ENCODE measurements around the gene SOX10. TPM values are rescaled to one million over a fixed set of nuclear protein-coding genes. Genes with fewer than 3 reads are reported as not detected.

SOX10 gene
- total RNA-seq, 1 donor from 2014 or later = 0.08 TPM

DNA sequence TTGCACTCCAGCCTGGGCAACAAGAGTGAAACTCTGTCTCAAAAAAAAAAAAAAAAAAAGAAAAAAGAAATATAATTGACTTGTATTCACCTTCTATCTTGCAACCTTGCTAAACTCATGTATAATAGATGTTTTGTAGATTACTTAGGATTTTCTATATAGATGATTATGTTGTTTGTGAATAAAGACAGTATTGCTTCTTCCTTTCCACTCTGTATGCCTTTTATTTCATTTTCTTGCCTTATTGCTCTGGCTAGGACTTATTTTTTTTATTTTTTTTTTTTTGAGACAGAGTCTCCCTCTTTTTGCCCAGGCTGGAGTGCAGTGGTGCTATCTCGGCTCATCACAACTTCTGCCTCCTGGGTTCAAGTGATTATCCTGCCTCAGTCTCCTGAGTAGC lies 29.7 kb upstream of the SOX10 start:
- peaks cover 3% of the 10 kb centered on the region for H3K36me3 Mint-ChIP-seq (ENCODE audit: low read depth, unreplicated experiment)
- TF ChIP-seq, protein P1, sequence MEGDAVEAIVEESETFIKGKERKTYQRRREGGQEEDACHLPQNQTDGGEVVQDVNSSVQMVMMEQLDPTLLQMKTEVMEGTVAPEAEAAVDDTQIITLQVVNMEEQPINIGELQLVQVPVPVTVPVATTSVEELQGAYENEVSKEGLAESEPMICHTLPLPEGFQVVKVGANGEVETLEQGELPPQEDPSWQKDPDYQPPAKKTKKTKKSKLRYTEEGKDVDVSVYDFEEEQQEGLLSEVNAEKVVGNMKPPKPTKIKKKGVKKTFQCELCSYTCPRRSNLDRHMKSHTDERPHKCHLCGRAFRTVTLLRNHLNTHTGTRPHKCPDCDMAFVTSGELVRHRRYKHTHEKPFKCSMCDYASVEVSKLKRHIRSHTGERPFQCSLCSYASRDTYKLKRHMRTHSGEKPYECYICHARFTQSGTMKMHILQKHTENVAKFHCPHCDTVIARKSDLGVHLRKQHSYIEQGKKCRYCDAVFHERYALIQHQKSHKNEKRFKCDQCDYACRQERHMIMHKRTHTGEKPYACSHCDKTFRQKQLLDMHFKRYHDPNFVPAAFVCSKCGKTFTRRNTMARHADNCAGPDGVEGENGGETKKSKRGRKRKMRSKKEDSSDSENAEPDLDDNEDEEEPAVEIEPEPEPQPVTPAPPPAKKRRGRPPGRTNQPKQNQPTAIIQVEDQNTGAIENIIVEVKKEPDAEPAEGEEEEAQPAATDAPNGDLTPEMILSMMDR (IDR thresholded peaks at IDR 0.05; ENCODE audit: unreplicated experiment) = no peak
- H3K27me3 Mint-ChIP-seq (ENCODE audit: unreplicated experiment) = peaks cover 5% of the 10 kb centered on the region
- DNase-seq (ENCODE audit: low spot score) = no peak
- H3K4me1 Mint-ChIP-seq (ENCODE audit: unreplicated experiment) = peaks cover 7% of the 10 kb centered on the region
- H3K27ac Mint-ChIP-seq (ENCODE audit: unreplicated experiment) = no peak overlapping the region
- H3K4me3 Mint-ChIP-seq (ENCODE audit: unreplicated experiment) = no peak overlapping the region
- no peaks in the 10 kb centered on the region for H3K9me3 Mint-ChIP-seq (ENCODE audit: unreplicated experiment)

DNA sequence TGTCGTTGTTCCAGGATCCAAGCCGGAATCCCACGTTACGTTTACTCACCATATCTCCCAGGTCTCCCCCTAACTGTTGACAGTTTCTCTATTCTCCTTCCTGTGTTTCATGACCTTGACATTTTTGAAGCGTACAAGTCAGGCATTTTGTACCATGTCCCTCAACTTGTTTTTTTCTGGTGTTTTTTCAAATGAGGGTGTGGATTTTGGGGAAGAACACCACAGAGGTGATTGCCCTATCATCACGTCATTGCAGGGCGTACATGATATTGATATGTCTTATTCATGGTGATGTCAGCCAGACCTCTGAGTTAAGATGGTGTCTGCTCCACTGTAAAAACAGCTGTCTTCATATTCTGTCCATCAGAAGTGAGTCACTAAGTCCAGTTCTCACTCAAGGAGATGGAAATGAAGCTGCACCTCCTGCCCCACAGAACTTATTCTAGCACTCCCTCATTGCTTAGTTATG lies 28.3 kb upstream of the SOX10 start:
- Mint-ChIP-seq H3K4me3 (ENCODE audit: unreplicated experiment) (no peak overlapping the region), H3K9me3 (ENCODE audit: unreplicated experiment) (no peaks in the 10 kb centered on the region), H3K27ac (ENCODE audit: unreplicated experiment) (no peak overlapping the region), H3K36me3 (ENCODE audit: low read depth, unreplicated experiment) (peaks cover 3% of the 10 kb centered on the region), H3K27me3 (ENCODE audit: unreplicated experiment) (peaks cover 1% of the 10 kb centered on the region), H3K4me1 (ENCODE audit: unreplicated experiment) (peaks cover 7% of the 10 kb centered on the region)
- TF ChIP-seq, protein P1 (IDR thresholded peaks at IDR 0.05; ENCODE audit: unreplicated experiment) = no peak
- DNase-seq (ENCODE audit: low spot score) = no peak

DNA sequence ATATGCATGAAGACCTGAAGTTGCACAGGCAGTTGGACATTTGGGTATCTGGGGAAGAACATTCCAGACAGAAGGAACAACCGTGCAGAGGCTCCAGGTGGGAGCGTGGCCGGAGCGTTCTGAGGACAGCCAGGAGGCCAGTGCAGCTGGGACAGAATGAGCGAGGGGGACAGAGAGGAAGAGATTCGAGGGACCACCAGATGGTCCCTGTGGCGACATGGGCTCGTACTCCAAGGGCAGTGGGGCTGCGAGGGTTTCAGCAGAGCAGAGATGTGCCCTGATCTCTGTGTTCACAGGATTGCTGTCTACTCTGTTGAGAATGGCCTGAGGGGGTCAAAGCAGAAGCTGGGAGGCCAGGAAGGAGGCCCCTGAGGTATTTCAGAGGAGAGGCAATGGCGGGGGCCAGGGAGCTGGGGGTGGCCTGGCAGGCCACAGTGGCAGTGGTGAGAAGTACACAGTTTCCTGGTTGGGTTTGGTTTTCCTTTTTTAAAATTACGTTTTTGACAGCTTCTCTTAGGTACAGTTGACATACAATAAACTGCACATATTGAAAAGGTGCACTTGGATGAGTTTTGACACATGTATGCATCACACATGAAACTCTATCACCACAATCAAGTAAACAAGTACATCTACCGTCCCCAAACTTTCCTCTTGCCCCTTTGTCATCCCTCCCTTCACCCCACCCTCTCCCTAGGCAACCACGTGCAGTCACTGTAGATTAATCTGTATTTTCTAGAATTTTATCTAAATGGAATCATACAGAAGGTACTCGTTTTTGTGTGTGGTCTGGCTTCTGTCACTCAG lies 24.8 kb upstream of the SOX10 start:
- no peaks in the 10 kb centered on the region for H3K9me3 Mint-ChIP-seq (ENCODE audit: unreplicated experiment)
- H3K27ac Mint-ChIP-seq (ENCODE audit: unreplicated experiment) = no peak overlapping the region
- no peak overlapping the region for H3K4me3 Mint-ChIP-seq (ENCODE audit: unreplicated experiment)
- DNase-seq (ENCODE audit: low spot score) = no peak
- TF ChIP-seq, protein P1 (IDR thresholded peaks at IDR 0.05; ENCODE audit: unreplicated experiment) = no peak
- peaks cover 7% of the 10 kb centered on the region for H3K4me1 Mint-ChIP-seq (ENCODE audit: unreplicated experiment)
- H3K27me3 Mint-ChIP-seq (ENCODE audit: unreplicated experiment) = no peaks in the 10 kb centered on the region
- no peaks in the 10 kb centered on the region for H3K36me3 Mint-ChIP-seq (ENCODE audit: low read depth, unreplicated experiment)

DNA sequence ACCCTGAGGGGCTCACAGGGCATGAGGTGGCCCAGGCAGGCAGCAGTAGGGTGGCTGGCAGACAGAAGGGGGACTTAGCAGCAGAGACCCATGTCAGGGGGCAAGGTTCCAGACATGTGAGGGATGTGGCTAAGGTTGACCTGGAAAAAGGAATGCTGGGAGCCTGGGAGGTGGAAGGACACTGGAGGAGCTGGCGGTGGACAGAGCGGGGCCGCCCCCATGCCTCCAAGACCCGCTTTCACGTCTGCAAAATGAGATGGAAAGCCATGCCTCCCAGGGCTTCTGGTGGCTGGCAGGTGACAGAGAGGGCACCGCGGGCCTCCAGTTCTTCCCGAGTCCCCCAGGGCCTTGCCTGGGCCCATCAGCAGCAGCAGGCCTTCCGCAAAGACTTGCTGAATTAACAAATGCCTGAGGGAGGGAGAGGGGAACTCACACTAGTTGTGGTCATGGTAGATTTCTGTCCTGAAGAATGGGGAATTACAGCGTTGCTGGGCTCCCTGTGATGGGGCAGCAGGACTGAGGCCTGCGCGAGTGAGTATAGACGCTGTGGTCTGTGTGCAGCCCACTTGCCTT lies 23.1 kb upstream of the SOX10 start:
- Mint-ChIP-seq H3K27ac (ENCODE audit: unreplicated experiment) (no peak overlapping the region), H3K4me3 (ENCODE audit: unreplicated experiment) (no peak overlapping the region), H3K4me1 (ENCODE audit: unreplicated experiment) (peaks cover under 1% of the 10 kb centered on the region), H3K27me3 (ENCODE audit: unreplicated experiment) (no peaks in the 10 kb centered on the region), H3K36me3 (ENCODE audit: low read depth, unreplicated experiment) (no peaks in the 10 kb centered on the region), H3K9me3 (ENCODE audit: unreplicated experiment) (no peaks in the 10 kb centered on the region)
- TF ChIP-seq, protein P1 (IDR thresholded peaks at IDR 0.05; ENCODE audit: unreplicated experiment) = no peak
- no peak for DNase-seq (ENCODE audit: low spot score)

DNA sequence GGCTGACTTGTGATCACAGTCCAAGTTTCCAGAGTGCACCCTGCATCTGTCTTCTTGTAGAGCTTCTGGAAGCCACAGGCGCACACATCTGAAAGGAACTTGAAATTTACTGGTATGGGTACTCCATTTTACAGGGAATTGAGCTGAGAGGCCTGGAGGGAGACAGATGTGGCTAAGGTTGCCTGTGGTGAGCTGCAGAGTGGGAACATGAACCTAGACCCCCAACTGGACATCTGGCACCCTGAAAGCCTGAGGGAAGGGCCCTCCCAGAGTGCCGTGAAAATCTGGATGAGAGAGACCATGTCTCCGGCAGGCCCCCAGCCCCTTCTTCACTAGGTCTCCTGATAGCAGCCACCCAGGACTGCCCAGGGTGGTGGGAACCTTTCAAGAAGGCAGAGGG lies 22.6 kb upstream of the SOX10 start:
- no peaks in the 10 kb centered on the region for H3K27me3 Mint-ChIP-seq (ENCODE audit: unreplicated experiment)
- no peak overlapping the region for H3K27ac Mint-ChIP-seq (ENCODE audit: unreplicated experiment)
- H3K4me1 Mint-ChIP-seq (ENCODE audit: unreplicated experiment) = no peaks in the 10 kb centered on the region
- H3K36me3 Mint-ChIP-seq (ENCODE audit: low read depth, unreplicated experiment) = no peaks in the 10 kb centered on the region
- no peak for DNase-seq (ENCODE audit: low spot score)
- H3K4me3 Mint-ChIP-seq (ENCODE audit: unreplicated experiment) = no peak overlapping the region
- TF ChIP-seq, protein P1 (IDR thresholded peaks at IDR 0.05; ENCODE audit: unreplicated experiment) = no peak
- no peaks in the 10 kb centered on the region for H3K9me3 Mint-ChIP-seq (ENCODE audit: unreplicated experiment)
